Measurements from ENCODE around the gene MOSPD3.

DNA sequence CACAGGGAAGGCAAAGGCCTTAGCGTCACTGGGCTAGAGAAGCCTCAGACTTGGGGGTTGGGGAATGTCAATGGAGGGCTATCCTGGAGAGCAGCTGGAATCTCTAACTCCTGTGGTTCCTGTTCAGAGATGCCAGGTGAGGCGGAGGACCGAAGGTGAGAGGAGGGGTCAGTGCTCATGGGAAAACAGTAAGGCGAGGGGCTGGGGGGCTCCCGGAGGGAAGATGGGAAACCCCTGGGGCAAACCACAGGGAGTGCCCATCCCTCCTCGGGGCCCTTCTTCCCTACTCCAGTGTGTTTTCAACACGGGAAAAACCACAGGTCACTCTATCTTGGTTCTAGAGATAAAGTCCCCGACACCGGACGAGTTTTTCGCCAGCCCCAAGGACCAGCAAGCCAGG is 29.7 kb upstream of the MOSPD3 start:
- no peak for TF ChIP-seq TAF1 (IDR thresholded peaks at IDR 0.05; ENCODE audit: low read depth, low read length)
- no peak for TF ChIP-seq POLR2A (IDR thresholded peaks at IDR 0.05; ENCODE audit: low read depth, low read length)
- TF ChIP-seq POLR2AphosphoS5 (IDR thresholded peaks at IDR 0.05; ENCODE audit: low read depth, low read length), result no peak
